SK-N-SH treated with all-trans-retinoic acid at 6 μM for 48 hours (cell line): Measurements from ENCODE around the gene TEX13B.

Source experiments
- BACH2 ChIP-seq: fragments of 250-450 bp; sonication (Bioruptor Pico); IDR thresholded peaks from 2 replicates; pipeline ENCODE4 v1.9.0; 2021; ENCODE audit warnings: mild to moderate bottlenecking, borderline replicate concordance
- CSDC2 ChIP-seq: fragments of 250-450 bp; sonication (Bioruptor Pico); IDR thresholded peaks from 2 replicates; pipeline ENCODE4 v1.5.0; 2020; ENCODE audit warnings: mild to moderate bottlenecking, moderate library complexity
- GLIS3 ChIP-seq: fragments of 250-450 bp; sonication (Bioruptor Pico); IDR thresholded peaks from 2 replicates; pipeline ENCODE4 v1.5.0; 2020; ENCODE audit warnings: mild to moderate bottlenecking, moderate library complexity
- ISL1 ChIP-seq: fragments of 250-450 bp; sonication (Bioruptor Pico); IDR thresholded peaks from 2 replicates; pipeline ENCODE4 v2.1.2; 2022; ENCODE audit warnings: mild to moderate bottlenecking, moderate library complexity
- OSR1 ChIP-seq: fragments of 250-450 bp; sonication (Bioruptor Pico); IDR thresholded peaks from 2 replicates; pipeline ENCODE4 v1.8.0; 2022; ENCODE audit warnings: moderate library complexity, mild to moderate bottlenecking, inconsistent platforms
- SNAI2 ChIP-seq: fragments of 250-450 bp; sonication (Bioruptor Pico); IDR thresholded peaks from 2 replicates; pipeline ENCODE4 v1.5.0; 2020; ENCODE audit warnings: mild to moderate bottlenecking, moderate library complexity
- TCF4 ChIP-seq: fragments of 250-450 bp; sonication (Bioruptor Pico); IDR thresholded peaks from 2 replicates; pipeline ENCODE4 v1.8.0; 2021; ENCODE audit warnings: mild to moderate bottlenecking, moderate library complexity, borderline replicate concordance
- ZC3H10 ChIP-seq: fragments of 250-450 bp; sonication (Bioruptor Pico); IDR thresholded peaks from 2 replicates; pipeline ENCODE4 v1.5.1; 2021; ENCODE audit warnings: mild to moderate bottlenecking, moderate library complexity
- ZFP30 ChIP-seq: fragments of 450-650 bp; formaldehyde crosslinking; IDR thresholded peaks from 2 replicates; pipeline ENCODE4 v1.5.0; 2022; ENCODE audit warnings: mild to moderate bottlenecking, moderate library complexity
- ZNF8 ChIP-seq: fragments of 450-650 bp; formaldehyde crosslinking; IDR thresholded peaks from 2 replicates; pipeline ENCODE4 v1.5.0; 2020; ENCODE audit warnings: mild to moderate bottlenecking, moderate library complexity
- TF ChIP-seq, protein P1 (sequence below): fragments of 250-450 bp; sonication (Bioruptor Pico); IDR thresholded peaks from 2 replicates; pipeline ENCODE4 v1.8.0; 2020; ENCODE audit warnings: mild to moderate bottlenecking, moderate library complexity, borderline replicate concordance
- TF ChIP-seq, protein P2 (sequence below): fragments of 250-450 bp; sonication (Bioruptor Pico); IDR thresholded peaks from 2 replicates; pipeline ENCODE4 v1.8.0; 2021; ENCODE audit warnings: low read depth, mild to moderate bottlenecking, moderate library complexity, borderline replicate concordance

DNA sequence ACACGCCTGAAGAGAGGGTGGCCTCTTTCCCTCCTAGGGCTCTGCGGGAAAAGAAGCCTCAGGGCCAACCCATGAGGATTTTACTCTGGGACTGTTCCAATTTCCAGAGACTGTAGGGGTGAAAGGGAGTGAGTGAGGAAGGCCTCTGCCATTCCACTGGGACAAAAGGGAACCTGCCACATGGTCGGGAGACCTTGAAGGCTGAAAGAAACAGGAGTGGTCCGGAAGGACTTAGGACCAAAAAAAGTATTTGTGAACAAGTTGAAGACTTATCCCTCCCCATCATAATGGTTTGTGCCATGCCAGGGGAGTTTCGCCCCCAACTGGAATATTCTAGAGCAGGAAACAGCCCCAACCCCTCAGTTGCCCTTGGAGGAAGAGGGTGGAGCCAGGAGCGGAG is at the start of gene TEX13B:
- TF ChIP-seq, protein P1, sequence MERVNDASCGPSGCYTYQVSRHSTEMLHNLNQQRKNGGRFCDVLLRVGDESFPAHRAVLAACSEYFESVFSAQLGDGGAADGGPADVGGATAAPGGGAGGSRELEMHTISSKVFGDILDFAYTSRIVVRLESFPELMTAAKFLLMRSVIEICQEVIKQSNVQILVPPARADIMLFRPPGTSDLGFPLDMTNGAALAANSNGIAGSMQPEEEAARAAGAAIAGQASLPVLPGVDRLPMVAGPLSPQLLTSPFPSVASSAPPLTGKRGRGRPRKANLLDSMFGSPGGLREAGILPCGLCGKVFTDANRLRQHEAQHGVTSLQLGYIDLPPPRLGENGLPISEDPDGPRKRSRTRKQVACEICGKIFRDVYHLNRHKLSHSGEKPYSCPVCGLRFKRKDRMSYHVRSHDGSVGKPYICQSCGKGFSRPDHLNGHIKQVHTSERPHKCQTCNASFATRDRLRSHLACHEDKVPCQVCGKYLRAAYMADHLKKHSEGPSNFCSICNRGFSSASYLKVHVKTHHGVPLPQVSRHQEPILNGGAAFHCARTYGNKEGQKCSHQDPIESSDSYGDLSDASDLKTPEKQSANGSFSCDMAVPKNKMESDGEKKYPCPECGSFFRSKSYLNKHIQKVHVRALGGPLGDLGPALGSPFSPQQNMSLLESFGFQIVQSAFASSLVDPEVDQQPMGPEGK (CRISPR knock-in tag) = no peak
- TF ChIP-seq ZC3H10 (no peak), OSR1 (no peak), BACH2 (CRISPR knock-in tag) (no peak), ZFP30 (CRISPR knock-in tag) (no peak), SNAI2 (CRISPR knock-in tag) (no peak), CSDC2 (CRISPR knock-in tag) (no peak), ZNF8 (no peak), TCF4 (no peak), ISL1 (CRISPR knock-in tag) (no peak), GLIS3 (CRISPR knock-in tag) (no peak)
- TF ChIP-seq, protein P2, sequence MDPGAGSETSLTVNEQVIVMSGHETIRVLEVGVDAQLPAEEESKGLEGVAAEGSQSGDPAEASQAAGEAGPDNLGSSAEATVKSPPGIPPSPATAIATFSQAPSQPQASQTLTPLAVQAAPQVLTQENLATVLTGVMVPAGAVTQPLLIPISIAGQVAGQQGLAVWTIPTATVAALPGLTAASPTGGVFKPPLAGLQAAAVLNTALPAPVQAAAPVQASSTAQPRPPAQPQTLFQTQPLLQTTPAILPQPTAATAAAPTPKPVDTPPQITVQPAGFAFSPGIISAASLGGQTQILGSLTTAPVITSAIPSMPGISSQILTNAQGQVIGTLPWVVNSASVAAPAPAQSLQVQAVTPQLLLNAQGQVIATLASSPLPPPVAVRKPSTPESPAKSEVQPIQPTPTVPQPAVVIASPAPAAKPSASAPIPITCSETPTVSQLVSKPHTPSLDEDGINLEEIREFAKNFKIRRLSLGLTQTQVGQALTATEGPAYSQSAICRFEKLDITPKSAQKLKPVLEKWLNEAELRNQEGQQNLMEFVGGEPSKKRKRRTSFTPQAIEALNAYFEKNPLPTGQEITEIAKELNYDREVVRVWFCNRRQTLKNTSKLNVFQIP = no peak
